Measurements from ENCODE around the gene LGALS8.

- TF ChIP-seq, protein P1, sequence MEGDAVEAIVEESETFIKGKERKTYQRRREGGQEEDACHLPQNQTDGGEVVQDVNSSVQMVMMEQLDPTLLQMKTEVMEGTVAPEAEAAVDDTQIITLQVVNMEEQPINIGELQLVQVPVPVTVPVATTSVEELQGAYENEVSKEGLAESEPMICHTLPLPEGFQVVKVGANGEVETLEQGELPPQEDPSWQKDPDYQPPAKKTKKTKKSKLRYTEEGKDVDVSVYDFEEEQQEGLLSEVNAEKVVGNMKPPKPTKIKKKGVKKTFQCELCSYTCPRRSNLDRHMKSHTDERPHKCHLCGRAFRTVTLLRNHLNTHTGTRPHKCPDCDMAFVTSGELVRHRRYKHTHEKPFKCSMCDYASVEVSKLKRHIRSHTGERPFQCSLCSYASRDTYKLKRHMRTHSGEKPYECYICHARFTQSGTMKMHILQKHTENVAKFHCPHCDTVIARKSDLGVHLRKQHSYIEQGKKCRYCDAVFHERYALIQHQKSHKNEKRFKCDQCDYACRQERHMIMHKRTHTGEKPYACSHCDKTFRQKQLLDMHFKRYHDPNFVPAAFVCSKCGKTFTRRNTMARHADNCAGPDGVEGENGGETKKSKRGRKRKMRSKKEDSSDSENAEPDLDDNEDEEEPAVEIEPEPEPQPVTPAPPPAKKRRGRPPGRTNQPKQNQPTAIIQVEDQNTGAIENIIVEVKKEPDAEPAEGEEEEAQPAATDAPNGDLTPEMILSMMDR (conservative IDR thresholded peaks at IDR 0.05; ENCODE audit: low read depth, low read length), result no peak
- TF ChIP-seq EZH2 (IDR thresholded peaks at IDR 0.05; ENCODE audit: borderline replicate concordance, low read depth, low read length, poor library complexity, severe bottlenecking), result no peak
Measured at GRCh38 chr1:236540813-236541465, 17.2 kb downstream of the LGALS8 start.

Data from A673 (cell line).